ENCODE results near the gene CD200R1.
A peak's percentile ranks its signal among the peaks of the same experiment; 100 is the strongest.

CD200R1 gene

DNA sequence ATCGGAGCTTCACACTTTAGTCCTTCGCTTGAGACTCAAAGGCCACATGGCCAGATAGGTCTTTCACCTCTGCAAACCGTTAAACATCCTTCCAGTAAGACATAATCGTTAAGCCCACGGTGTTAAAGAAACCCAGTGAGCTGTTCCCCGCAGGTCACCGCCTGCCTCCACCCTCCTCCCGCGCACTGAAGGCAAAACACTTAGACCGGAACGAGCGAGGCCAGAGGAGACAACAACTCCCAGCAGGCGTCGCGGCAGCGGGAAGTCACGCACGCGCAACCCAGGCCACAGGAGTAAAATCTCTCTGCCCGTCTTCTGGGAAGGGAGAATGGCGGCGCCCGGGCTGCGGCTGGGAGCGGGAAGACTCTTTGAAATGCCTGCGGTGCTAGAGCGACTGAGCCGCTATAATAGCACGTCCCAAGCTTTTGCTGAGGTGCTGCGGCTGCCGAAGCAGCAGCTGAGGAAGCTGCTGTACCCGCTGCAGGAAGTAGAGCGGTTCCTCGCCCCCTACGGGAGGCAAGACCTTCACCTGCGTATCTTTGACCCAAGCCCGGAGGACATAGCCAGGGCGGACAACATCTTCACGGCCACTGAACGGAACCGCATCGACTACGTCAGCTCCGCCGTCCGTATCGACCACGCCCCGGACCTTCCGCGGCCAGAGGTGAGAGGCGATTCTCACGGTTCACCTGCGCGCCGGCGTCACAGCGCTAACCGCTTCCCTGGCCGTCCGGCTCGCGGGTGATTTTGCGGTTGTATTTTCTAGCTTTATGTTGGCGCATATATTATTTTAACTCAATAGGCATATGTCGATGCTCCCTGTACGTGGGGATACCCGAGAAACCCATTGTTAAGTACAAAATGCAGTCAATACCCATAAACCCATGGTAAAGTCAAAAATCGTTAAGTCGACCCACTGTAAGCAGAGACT, 16.0 kb upstream of the CD200R1 start, which contains the start of gene GTPBP8:
Gene GTPBP8, plus strand, starts transcription at position 313 of the 931 bp plus-strand sequence. Its CDS starts 16 bp downstream, at position 329.
- peak; percentile 87 to 90 (median 87) for DNase-seq
- Histone ChIP-seq H3K27ac (ENCODE audit: insufficient read depth in 1 of 2, low read depth in 1 of 2, low read length in 2 of 2, poor library complexity in 1 of 2, severe bottlenecking in 2 of 2) (peak within 1 kb of the TSS; percentile 82 to 89), H3K4me1 (ENCODE audit: control extremely low read depth in 1 of 4, control insufficient read depth in 4 of 4, insufficient read depth in 4 of 4, low read length in 3 of 4) (peaks cover 5 to 17% (median 12%) of the 10 kb centered on the region in 4 experiments), H3K27me3 (replicated peaks in 2 of 5; ENCODE audit: control insufficient read depth in 4 of 5, insufficient read depth in 5 of 5, low read length in 4 of 5) (no peaks in the 10 kb centered on the region), H3K9me3 (ENCODE audit: control extremely low read depth in 1 of 5, control insufficient read depth in 4 of 5, insufficient read depth in 2 of 5, low read depth in 1 of 5, low read length in 4 of 5) (no peaks in the 10 kb centered on the region), H3K36me3 (ENCODE audit: control insufficient read depth in 4 of 4, insufficient read depth in 4 of 4, low read length in 3 of 4) (peaks cover 0 to 3% (median under 1%) of the 10 kb centered on the region in 4 experiments), H3K4me3 (ENCODE audit: control insufficient read depth in 1 of 7, extremely low read depth in 1 of 7, insufficient read depth in 4 of 7, low read depth in 2 of 7, low read length in 6 of 7) (peak within 1 kb of the TSS; percentile 60 to 99 (median 97))
- WGBS (ENCODE audit: insufficient coverage), result under 1% methylated on average over 51 of the region's 70 CpGs
- ChIA-PET CTCF (interaction anchor here (0.9 to 2.9 kb wide), 8 partner anchors 11 to 256 kb away, joined by 3 to 15 read pairs (median 3); a partner anchor contains a TSS), POLR2A (interaction anchor here (0.6 to 1.0 kb wide), 2 partner anchors 20 to 28 kb away, joined by 5 to 6 read pairs; a partner anchor contains a TSS)

GRCh38 chr3:112987710-112988334, 12.9 kb upstream of the CD200R1 start:
- DNase-seq, result no peak
- Histone ChIP-seq H3K27me3 (replicated peaks in 2 of 5; ENCODE audit: control insufficient read depth in 4 of 5, insufficient read depth in 5 of 5, low read length in 4 of 5) (no peaks in the 10 kb centered on the region), H3K9me3 (ENCODE audit: control extremely low read depth in 1 of 5, control insufficient read depth in 4 of 5, insufficient read depth in 2 of 5, low read depth in 1 of 5, low read length in 4 of 5) (no peaks in the 10 kb centered on the region), H3K36me3 (ENCODE audit: control insufficient read depth in 4 of 4, insufficient read depth in 4 of 4, low read length in 3 of 4) (no peaks in the 10 kb centered on the region), H3K27ac (ENCODE audit: insufficient read depth in 1 of 2, low read depth in 1 of 2, low read length in 2 of 2, poor library complexity in 1 of 2, severe bottlenecking in 2 of 2) (no peak overlapping the region), H3K4me1 (ENCODE audit: control extremely low read depth in 1 of 4, control insufficient read depth in 4 of 4, insufficient read depth in 4 of 4, low read length in 3 of 4) (peaks cover 5 to 25% (median 17%) of the 10 kb centered on the region in 4 experiments), H3K4me3 (ENCODE audit: control insufficient read depth in 1 of 7, extremely low read depth in 1 of 7, insufficient read depth in 4 of 7, low read depth in 2 of 7, low read length in 6 of 7) (no peak overlapping the region)
- WGBS (ENCODE audit: insufficient coverage), result 100% methylated on average over 3 of the region's 9 CpGs
- ChIA-PET CTCF (interaction anchor here (0.7 to 1.9 kb wide), 3 partner anchors 9 to 356 kb away, joined by 3 to 9 read pairs (median 7); no protein-coding TSS in a partner anchor), POLR2A (no interaction called here)

DNA sequence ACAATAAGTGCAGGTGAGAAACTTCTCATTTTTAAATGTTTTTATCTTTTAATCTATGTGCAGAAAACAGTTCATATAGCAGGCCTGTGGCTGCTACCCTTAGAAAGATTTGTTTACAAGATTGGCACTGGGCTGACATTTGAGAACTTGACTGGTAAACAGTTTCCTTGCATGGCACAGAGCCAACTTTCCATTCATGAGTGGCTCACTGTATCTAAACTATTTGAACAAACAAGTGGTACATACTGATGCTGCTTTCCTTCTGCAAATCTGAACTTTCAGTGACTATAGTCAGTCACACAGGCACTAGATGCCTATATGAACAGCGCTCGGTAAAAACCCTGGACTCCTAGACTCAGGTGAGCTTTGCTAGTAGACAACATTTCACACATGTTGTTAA, 9.6 kb upstream of the CD200R1 start:
- WGBS (ENCODE audit: insufficient coverage), result 94% methylated on average over 2 of the region's 2 CpGs
- ChIA-PET CTCF (interaction anchor here (1.0 to 8.6 kb wide), 3 partner anchors 13 to 342 kb away, joined by 3 to 127 read pairs (median 4); no protein-coding TSS in a partner anchor), POLR2A (no interaction called here)
- Histone ChIP-seq H3K9me3 (ENCODE audit: control extremely low read depth in 1 of 5, control insufficient read depth in 4 of 5, insufficient read depth in 2 of 5, low read depth in 1 of 5, low read length in 4 of 5) (no peaks in the 10 kb centered on the region), H3K27ac (ENCODE audit: insufficient read depth in 1 of 2, low read depth in 1 of 2, low read length in 2 of 2, poor library complexity in 1 of 2, severe bottlenecking in 2 of 2) (no peak overlapping the region), H3K4me1 (ENCODE audit: control extremely low read depth in 1 of 4, control insufficient read depth in 4 of 4, insufficient read depth in 4 of 4, low read length in 3 of 4) (peaks cover 0 to 9% (median 6%) of the 10 kb centered on the region in 4 experiments), H3K4me3 (ENCODE audit: control insufficient read depth in 1 of 7, extremely low read depth in 1 of 7, insufficient read depth in 4 of 7, low read depth in 2 of 7, low read length in 6 of 7) (no peak overlapping the region), H3K36me3 (ENCODE audit: control insufficient read depth in 4 of 4, insufficient read depth in 4 of 4, low read length in 3 of 4) (no peaks in the 10 kb centered on the region), H3K27me3 (replicated peaks in 2 of 5; ENCODE audit: control insufficient read depth in 4 of 5, insufficient read depth in 5 of 5, low read length in 4 of 5) (no peaks in the 10 kb centered on the region)
- DNase-seq, result no peak

DNA sequence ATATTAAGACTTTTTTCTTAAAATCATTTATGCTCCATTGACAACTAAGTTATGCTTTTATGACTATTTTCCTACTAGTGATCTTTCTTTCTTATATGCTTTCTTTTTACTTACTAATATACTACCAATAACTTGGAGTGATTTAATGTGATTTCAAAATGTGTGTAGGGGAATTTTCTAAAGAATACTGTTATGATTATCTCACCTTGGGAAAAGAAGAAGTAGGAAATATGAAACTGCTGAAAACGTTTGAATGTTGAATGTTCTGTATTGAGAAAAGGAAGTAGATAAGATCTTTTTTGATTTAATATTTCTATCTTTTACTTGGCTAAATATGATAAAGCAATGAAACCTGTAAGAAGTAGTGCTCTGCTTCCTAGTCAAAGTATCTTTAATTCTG, 7.8 kb upstream of the CD200R1 start:
- WGBS (ENCODE audit: insufficient coverage), result no CpG with 5 or more reads among the region's 1 CpG
- DNase-seq, result peak in 1 of 3 donors; percentile 30
- Histone ChIP-seq H3K27me3 (replicated peaks in 2 of 5; ENCODE audit: control insufficient read depth in 4 of 5, insufficient read depth in 5 of 5, low read length in 4 of 5) (no peaks in the 10 kb centered on the region), H3K9me3 (ENCODE audit: control extremely low read depth in 1 of 5, control insufficient read depth in 4 of 5, insufficient read depth in 2 of 5, low read depth in 1 of 5, low read length in 4 of 5) (no peaks in the 10 kb centered on the region), H3K4me3 (ENCODE audit: control insufficient read depth in 1 of 7, extremely low read depth in 1 of 7, insufficient read depth in 4 of 7, low read depth in 2 of 7, low read length in 6 of 7) (no peak overlapping the region), H3K27ac (ENCODE audit: insufficient read depth in 1 of 2, low read depth in 1 of 2, low read length in 2 of 2, poor library complexity in 1 of 2, severe bottlenecking in 2 of 2) (no peak overlapping the region), H3K36me3 (ENCODE audit: control insufficient read depth in 4 of 4, insufficient read depth in 4 of 4, low read length in 3 of 4) (no peaks in the 10 kb centered on the region), H3K4me1 (ENCODE audit: control extremely low read depth in 1 of 4, control insufficient read depth in 4 of 4, insufficient read depth in 4 of 4, low read length in 3 of 4) (peaks cover 0 to 9% (median 6%) of the 10 kb centered on the region in 4 experiments)
- ChIA-PET CTCF (interaction anchor here (4.5 to 8.6 kb wide), 2 partner anchors 247 to 339 kb away, joined by 28 to 127 read pairs; no protein-coding TSS in a partner anchor), POLR2A (no interaction called here)

GRCh38 chr3:112980080-112980479, 5.2 kb upstream of the CD200R1 start:
- Histone ChIP-seq H3K9me3 (ENCODE audit: control extremely low read depth in 1 of 5, control insufficient read depth in 4 of 5, insufficient read depth in 2 of 5, low read depth in 1 of 5, low read length in 4 of 5) (no peaks in the 10 kb centered on the region), H3K4me1 (ENCODE audit: control extremely low read depth in 1 of 4, control insufficient read depth in 4 of 4, insufficient read depth in 4 of 4, low read length in 3 of 4) (peaks cover 6 to 26% (median 16%) of the 10 kb centered on the region in 4 experiments), H3K27ac (ENCODE audit: insufficient read depth in 1 of 2, low read depth in 1 of 2, low read length in 2 of 2, poor library complexity in 1 of 2, severe bottlenecking in 2 of 2) (no peak overlapping the region), H3K4me3 (ENCODE audit: control insufficient read depth in 1 of 7, extremely low read depth in 1 of 7, insufficient read depth in 4 of 7, low read depth in 2 of 7, low read length in 6 of 7) (no peak overlapping the region), H3K27me3 (replicated peaks in 2 of 5; ENCODE audit: control insufficient read depth in 4 of 5, insufficient read depth in 5 of 5, low read length in 4 of 5) (no peaks in the 10 kb centered on the region), H3K36me3 (ENCODE audit: control insufficient read depth in 4 of 4, insufficient read depth in 4 of 4, low read length in 3 of 4) (no peaks in the 10 kb centered on the region)
- DNase-seq, result no peak
- WGBS (ENCODE audit: insufficient coverage), result 80% methylated on average over 1 of the region's 1 CpG
- ChIA-PET POLR2A (no interaction called here), CTCF (interaction anchor here (0.8 to 8.6 kb wide), 12 partner anchors 12 to 402 kb away, joined by 3 to 127 read pairs (median 4); partner anchors contain the start of gene GTPBP8)

- Histone ChIP-seq H3K27ac (ENCODE audit: insufficient read depth in 1 of 2, low read depth in 1 of 2, low read length in 2 of 2, poor library complexity in 1 of 2, severe bottlenecking in 2 of 2) (no peak overlapping the region), H3K4me3 (ENCODE audit: control insufficient read depth in 1 of 7, extremely low read depth in 1 of 7, insufficient read depth in 4 of 7, low read depth in 2 of 7, low read length in 6 of 7) (no peak overlapping the region), H3K27me3 (replicated peaks in 2 of 5; ENCODE audit: control insufficient read depth in 4 of 5, insufficient read depth in 5 of 5, low read length in 4 of 5) (no peaks in the 10 kb centered on the region), H3K4me1 (ENCODE audit: control extremely low read depth in 1 of 4, control insufficient read depth in 4 of 4, insufficient read depth in 4 of 4, low read length in 3 of 4) (peaks cover 12 to 34% (median 20%) of the 10 kb centered on the region in 4 experiments), H3K36me3 (ENCODE audit: control insufficient read depth in 4 of 4, insufficient read depth in 4 of 4, low read length in 3 of 4) (no peaks in the 10 kb centered on the region), H3K9me3 (ENCODE audit: control extremely low read depth in 1 of 5, control insufficient read depth in 4 of 5, insufficient read depth in 2 of 5, low read depth in 1 of 5, low read length in 4 of 5) (no peaks in the 10 kb centered on the region)
- POLR2A ChIA-PET, result no interaction called here
- DNase-seq, result peak; percentile 45 to 76 (median 67)
- CTCF ChIA-PET, result interaction anchor here (0.7 to 8.6 kb wide), 23 partner anchors 8 to 401 kb away, joined by 3 to 127 read pairs (median 4); partner anchors contain the start of gene GTPBP8
- 100% methylated on average over 1 of the region's 1 CpG for WGBS (ENCODE audit: insufficient coverage)
Observed at GRCh38 chr3:112979244-112979832, 4.4 kb upstream of the CD200R1 start.
